Ishikawa (cell line): ENCODE data around the gene COX4I2.

Experiments
- CEBPB ChIP-seq: IDR thresholded peaks from 2 replicates; pipeline ENCODE4 v1.6.1; 2012
- CREB1 ChIP-seq: IDR thresholded peaks from 2 replicates; pipeline ENCODE4 v1.6.1; 2012; ENCODE audit warnings: low read depth
- EGR1 ChIP-seq: IDR thresholded peaks from 2 replicates; pipeline ENCODE4 v1.6.1; 2012
- EP300 ChIP-seq: IDR thresholded peaks from 2 replicates; pipeline ENCODE4 v1.6.1; 2012; ENCODE audit warnings: borderline replicate concordance
- FOXM1 ChIP-seq: IDR thresholded peaks from 2 replicates; pipeline ENCODE4 v1.6.1; 2012; ENCODE audit warnings: low read depth, borderline replicate concordance
- MAX ChIP-seq: IDR thresholded peaks from 2 replicates; pipeline ENCODE4 v1.6.1; 2012
- NFIC ChIP-seq: IDR thresholded peaks from 2 replicates; pipeline ENCODE4 v1.6.1; 2012
- RAD21 ChIP-seq: IDR thresholded peaks from 2 replicates; pipeline ENCODE4 v1.6.1; 2012; ENCODE audit warnings: low read depth
- REST ChIP-seq: IDR thresholded peaks from 2 replicates; pipeline ENCODE4 v1.6.1; 2012; ENCODE audit warnings: low read depth, mild to moderate bottlenecking
- TAF1 ChIP-seq: IDR thresholded peaks from 2 replicates; pipeline ENCODE4 v1.6.1; 2012; ENCODE audit warnings: low read depth, mild to moderate bottlenecking
- TCF12 ChIP-seq: IDR thresholded peaks from 2 replicates; pipeline ENCODE4 v1.6.1; 2012; ENCODE audit warnings: low read depth
- TEAD4 ChIP-seq: IDR thresholded peaks from 2 replicates; pipeline ENCODE4 v1.6.1; 2012
- USF1 ChIP-seq: IDR thresholded peaks from 2 replicates; pipeline ENCODE4 v1.6.1; 2012
- YY1 ChIP-seq: IDR thresholded peaks from 2 replicates; pipeline ENCODE4 v1.6.1; 2012; ENCODE audit warnings: low read depth
- ZBTB7A ChIP-seq: IDR thresholded peaks from 2 replicates; pipeline ENCODE4 v1.6.1; 2012; ENCODE audit warnings: low read depth

Gene COX4I2

GRCh38 chr20:31685853-31686643, 48.3 kb downstream of the COX4I2 start:
- no peak for TF ChIP-seq TAF1
- no peak for TF ChIP-seq REST
- no peak for TF ChIP-seq CREB1
- no peak for TF ChIP-seq USF1

GRCh38 chr20:31687777-31688176, 50.1 kb downstream of the COX4I2 start:
- TF ChIP-seq USF1 (no peak), TCF12 (no peak), EGR1 (no peak), ZBTB7A (no peak), FOXM1 (no peak), CREB1 (no peak), TEAD4 (no peak)

- TF ChIP-seq NFIC (no peak), RAD21 (no peak), USF1 (no peak), YY1 (no peak), TCF12 (no peak), REST (no peak), TEAD4 (no peak), FOXM1 (no peak), EGR1 (no peak), CREB1 (no peak), CEBPB (no peak), ZBTB7A (no peak), MAX (no peak), EP300 (no peak), TAF1 (no peak)
Observed at GRCh38 chr20:31689141-31689540, 51.4 kb downstream of the COX4I2 start.

- TF ChIP-seq EP300 = no peak
- no peak for TF ChIP-seq FOXM1
- no peak for TF ChIP-seq RAD21
- TF ChIP-seq TCF12 = no peak
- no peak for TF ChIP-seq TAF1
- no peak for TF ChIP-seq EGR1
- no peak for TF ChIP-seq YY1
- TF ChIP-seq CEBPB = no peak
- no peak for TF ChIP-seq USF1
- TF ChIP-seq REST = no peak
- no peak for TF ChIP-seq CREB1
- TF ChIP-seq ZBTB7A = no peak
- TF ChIP-seq TEAD4 = no peak
- TF ChIP-seq NFIC = no peak
- no peak for TF ChIP-seq MAX
Observed at GRCh38 chr20:31690124-31690666, 52.5 kb downstream of the COX4I2 start.
